Activated CD4-positive, CD25-positive, alpha-beta regulatory T cell treated with anti-CD3 and anti-CD28 coated beads, Interleukin-2, amount 50 U/mL, for 16 hours (primary cell): ENCODE measurements around the gene SPART.
"Not testable (repeated sequence)": the region's sequence is repeated elsewhere in the genome, so short reads cannot be mapped to it uniquely, and the experiment has no call there.

Experiments
- DNase-seq: peaks from one replicate; pipeline ENCODE4 v3.0.0-alpha.2; 2020; ENCODE audit warnings: low read depth, low spot score

SPART gene

DNA sequence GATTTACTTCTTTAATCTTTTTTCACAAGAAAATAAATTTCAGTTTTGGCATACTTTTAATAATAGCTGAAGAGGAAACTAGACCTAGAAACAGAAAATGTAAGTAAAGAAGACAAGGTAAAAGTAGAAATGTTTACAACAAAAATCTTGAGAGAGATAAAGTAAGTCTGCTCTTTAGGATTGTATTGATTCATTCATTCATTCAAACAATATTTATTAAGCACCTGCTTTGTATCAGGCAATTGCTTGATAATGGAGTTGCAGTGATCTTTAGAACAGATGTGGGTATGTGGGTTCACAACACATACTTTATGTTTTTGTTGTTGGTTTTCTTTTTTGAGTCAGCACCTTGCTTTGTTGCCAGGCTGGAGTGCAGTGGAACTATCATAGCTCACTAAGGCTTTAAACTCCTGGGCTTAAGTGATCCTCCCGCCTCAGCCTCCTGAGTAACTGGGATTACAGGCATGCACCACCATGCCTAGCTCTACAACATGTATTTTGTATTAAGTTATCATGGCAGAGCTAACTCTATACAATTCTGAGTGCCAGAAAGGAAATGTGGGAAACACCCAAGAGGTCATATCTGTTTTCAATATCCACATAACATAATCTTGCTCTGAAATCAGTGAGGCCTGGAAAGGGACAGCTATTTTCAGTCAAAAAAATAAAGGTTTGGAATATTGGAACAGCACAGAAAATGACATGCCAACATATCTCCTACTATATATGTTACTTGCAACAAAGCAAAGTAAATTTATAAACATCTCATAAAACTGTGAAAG is 8.8 kb upstream of the SPART start:
- no peak for DNase-seq

DNA sequence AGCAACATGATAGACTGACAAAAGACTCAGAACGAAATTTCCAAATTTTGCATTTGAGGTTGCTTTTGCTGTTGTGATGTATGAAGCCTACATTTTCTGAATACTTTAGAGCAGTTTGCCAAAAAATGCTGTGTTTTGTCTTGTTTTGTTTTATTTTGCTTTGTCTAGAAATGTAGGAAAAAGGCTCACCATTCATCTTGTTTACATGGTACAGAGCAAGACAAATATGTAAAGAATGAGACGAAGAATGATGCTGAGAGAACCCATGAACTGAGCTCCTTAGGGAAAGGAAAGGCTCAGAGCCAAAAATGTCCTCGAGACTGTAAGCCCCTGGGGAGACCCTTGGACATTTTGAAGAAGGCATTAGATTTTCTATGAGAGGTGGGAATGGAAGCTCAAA is 6.8 kb upstream of the SPART start:
- no peak for DNase-seq

GRCh38 chr13:36352350-36352749 is 6.2 kb upstream of the SPART start:
- DNase-seq: no peak

GRCh38 chr13:36347531-36348210 is 1.5 kb upstream of the SPART start:
- no peak for DNase-seq

DNA sequence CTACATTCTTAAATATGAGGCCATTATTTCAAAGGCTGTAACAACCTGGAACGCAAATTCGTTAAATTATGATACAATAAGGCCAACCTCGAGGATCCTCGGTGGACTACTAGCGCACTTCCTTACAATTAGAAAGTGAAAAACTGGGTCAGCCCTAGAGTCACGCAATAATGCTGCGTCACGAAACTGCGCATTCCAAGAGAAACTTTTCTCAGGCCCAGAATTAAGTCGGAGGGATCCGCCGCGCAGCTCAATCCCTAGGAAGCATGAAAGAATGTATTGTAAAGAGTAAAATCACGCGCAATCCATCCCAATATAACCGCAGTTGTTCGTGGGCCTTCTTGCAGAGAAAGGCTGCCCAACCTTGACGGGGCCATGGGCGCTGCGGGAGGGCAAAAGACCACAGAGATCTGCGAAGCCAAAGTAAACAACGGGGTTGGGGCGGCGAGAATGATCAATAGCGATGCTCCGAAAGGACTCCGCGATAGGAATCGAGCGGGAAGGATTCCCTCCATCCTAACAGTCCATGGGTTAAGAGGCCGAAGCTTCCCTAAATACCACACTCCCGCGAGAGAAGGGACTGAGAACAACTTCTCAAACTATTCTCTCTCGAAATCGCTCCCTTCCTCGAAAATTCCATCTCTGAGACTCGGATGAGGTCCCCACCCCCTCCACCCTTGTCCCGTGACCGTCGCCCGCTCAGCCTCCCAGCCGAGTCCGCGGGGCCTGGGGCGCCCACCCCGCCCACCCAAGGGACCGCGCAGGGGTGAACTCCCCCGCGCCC is 564 bp downstream of the SPART start:
- no peak for DNase-seq

DNA sequence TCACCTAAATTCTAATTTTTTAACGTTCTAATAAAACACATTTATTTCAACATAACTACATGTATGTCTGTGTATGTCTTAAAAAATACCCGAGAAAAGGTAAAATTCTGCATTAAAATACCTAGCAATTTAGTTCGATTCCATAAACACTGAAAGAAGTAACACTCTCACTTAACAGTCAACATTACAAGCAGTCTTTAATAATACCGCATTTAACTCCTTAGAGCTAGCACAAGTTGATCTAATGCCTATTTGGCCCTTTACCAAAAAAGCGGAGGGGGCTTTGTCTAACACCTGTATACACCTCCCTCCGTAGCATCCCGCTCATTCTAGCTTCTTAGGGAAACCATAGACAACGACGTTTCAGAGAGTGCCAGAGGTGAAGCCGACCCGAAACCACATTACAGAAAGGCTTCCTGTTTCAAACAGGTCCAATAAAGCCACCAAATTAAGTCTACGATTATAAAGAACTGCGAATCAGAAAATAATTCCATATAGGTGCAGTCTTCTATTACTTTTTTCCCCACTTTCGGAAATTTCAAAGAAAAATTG is 1.2 kb downstream of the SPART start:
- no peak for DNase-seq

DNA sequence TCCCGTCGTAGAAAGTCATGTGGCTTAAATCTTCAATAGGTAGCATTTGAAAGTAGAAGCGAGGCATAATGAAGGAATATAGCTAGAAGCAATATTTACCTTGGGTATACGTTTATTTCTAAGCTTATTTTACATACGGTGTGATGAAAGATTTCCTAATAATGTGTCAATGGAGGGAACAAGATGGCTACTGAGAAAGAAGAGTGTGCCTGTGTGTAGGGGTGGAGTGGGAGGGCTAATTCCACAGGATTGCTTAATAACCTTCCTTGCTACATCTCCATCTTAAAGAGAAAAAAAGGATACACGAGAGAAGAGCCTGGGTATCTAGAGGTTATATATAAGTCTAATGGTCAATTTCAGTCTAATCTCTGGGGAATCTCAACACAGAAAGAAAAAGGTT is 2.0 kb downstream of the SPART start:
- DNase-seq: no peak

- DNase-seq: no peak
These were observed 2.4 kb downstream of the SPART start for GRCh38 chr13:36343766-36344165.

- no peak for DNase-seq
These were observed 3.5 kb downstream of the SPART start for GRCh38 chr13:36342715-36343114.

DNA sequence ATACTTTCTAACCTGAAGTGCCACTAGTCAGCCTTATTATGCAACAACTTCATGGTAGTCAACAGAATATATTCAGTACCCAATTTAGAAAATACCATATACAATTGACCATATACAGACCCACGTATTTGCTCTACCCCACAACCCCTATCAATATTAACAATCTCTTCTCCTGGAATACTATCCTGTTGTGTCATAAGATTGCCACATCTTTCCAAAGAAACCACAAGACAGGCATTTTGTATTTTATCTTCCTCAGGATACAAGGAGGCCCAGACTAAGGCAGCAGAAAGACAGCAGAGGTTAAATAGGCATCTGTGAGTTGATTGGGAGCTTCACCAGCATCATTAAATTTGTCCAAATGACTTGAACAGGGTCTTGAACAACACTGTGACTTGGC is 4.5 kb downstream of the SPART start:
- no peak for DNase-seq

GRCh38 chr13:36339600-36340155 is 6.5 kb downstream of the SPART start:
- DNase-seq: no peak

DNA sequence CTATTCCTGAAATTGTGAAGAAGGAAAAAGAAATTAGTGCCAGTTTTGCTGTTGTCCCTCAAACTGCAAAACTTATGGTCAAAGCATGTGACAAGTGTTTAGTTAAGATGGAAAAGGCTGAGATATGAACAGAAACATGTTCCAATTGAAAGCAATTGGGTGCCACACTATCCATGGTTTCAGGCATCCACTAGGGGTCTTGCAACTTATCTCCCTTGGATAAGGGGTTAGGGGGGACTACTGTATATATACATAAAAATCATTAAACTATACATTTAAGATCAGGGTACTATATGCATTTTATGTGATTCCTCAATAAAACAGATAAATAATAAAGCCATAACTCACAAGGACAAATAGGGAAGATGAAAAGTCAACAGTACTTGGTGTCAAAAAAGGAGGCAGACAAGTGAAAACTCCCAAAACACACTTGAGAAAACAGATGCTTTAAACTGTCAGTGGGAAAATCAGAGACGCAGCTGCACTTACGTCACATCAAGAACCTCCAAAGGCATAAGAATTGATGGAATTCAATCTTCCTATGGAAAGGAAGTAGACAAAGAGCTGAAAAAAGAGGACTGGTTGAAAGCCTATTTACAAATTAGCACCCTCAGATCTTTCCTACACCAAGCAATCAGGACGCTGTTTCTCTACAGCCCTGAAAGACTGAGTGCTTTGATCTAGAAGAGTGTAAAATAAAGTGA is 8.1 kb downstream of the SPART start:
- DNase-seq: no peak

DNA sequence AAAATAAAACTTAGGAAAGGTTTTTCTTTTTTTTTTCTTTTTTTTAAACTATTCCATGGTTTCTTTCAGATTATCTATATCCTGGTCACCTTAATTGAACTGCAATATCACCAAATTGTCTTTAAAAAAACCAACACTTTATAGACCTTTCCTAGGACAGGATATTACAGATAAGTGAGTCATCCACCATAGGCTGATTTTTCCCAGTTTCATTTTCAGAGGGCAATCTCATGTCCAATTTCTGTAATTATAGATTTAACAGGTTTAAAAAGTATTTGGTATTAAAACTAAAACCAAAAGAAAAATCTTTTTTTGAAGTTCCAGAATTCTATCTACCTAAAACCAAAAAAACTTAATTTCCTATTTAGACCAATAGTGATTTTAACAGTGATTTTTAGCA is 13.2 kb downstream of the SPART start:
- DNase-seq: no peak

- not testable (repeated sequence) for DNase-seq
These were observed 13.9 kb downstream of the SPART start for GRCh38 chr13:36332255-36332654.

GRCh38 chr13:36331280-36331679 is 14.9 kb downstream of the SPART start:
- DNase-seq: no peak

DNA sequence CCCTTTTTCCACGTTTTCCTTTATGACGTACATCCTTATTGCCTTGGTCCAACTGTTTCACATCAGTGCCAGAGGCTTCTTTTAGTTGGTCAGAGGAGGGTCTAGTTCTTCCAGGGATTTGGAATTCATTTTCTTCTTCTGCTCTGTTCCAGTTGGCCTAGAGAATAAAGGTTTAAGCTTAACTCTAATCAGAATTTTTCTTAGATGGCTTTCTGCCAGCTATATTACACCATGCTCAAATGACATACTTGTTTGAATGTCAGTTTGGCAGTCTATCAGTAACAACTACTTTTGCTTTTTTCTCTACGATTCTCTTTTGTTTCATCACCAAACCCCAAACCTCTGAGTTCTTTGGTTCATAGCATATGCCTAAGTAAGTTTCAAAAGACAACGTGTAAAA is 16.8 kb downstream of the SPART start:
- DNase-seq: no peak

DNA sequence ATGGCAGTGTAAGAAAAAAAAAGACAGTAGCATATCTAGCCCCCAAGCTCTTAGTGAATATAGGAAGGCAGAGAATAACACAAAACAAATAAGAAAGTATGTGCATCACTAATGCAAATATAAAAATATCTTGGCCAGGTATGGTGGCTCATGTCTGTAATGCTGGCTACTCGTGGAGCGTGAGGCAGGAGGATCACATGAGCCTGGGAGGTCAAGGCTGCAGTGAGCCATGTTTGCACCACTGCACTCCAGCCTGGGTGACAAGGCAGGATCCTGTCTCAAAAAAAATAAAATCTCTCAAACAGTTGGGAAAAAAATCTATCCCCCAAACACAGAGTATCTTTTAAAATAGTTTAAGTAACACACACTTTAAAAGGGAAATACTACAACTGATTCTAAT is 17.4 kb downstream of the SPART start:
- DNase-seq: no peak

DNA sequence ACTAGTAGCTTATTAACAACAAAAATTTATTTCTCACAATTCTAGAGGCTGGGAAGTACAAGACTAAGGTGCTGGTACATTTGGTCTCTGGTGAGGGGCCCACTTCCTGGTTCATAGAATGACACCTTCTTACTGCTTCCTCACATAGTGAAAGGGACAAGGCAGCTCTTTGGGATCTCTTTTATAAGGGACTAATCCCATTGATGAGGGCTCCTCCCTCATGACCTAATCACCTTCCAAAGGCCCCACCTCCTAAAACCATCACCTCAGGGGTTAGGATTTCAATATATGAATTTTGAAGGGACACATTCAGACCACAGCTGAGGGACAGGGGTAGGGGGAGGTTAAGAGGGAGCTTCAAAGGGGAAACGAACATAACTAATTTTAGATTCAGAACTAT is 20.3 kb downstream of the SPART start:
- no peak for DNase-seq

DNA sequence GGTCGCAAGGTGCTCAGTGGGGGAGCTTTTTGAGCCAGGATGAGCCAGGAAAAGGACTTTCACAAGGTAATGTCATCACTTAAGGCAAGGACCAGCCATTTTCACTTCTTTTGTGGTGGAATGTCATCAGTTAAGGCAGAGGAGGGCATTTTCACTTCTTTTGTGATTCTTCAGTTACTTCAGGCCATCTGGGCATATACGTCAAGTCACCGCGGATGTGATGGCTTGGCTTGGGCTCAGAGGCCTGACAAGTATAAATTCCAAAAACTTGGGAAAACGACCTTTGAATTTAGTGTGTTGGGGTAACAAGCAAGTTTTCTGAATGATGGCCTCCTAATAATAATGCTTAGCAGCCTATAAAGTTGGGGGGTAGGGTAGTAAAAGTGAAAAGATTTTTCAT is 21.3 kb downstream of the SPART start:
- DNase-seq: not testable (repeated sequence)

DNA sequence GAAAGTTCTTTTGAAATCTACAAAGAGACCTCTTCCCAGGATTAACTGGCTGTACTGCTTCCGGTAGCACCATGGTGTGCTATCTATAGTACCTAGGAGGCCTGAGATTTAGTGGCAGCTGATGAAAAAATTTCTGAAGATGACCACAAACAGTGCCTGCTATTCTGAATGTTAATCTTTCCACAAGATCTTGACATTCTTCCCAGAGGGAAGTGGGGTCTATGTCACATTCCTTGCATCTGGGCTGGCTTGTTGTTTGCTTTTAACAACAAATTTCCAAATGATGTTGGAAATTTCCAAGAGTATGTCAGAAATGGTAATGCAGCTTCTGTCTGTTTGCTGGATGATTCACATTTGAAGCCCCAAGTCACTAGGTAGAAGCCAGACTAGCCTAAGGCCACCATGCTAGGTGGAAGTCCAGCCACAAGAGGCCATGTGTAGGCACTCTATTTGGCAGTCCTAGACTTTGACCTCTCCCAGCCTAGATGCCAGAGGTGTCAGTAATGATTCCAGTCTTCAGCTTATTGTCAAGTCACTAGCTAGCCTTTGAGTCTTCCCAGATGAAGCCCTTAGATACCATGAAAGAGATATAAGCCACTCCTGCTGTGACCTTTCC is 22.1 kb downstream of the SPART start:
- no peak for DNase-seq

- DNase-seq: no peak
These were observed 22.8 kb downstream of the SPART start for GRCh38 chr13:36323408-36323807.
